GM12878 (cell line): ENCODE data around the gene MDM4. TPM values are rescaled to one million over a fixed set of nuclear protein-coding genes. Genes with fewer than 3 reads are reported as not detected.

Experiments used
- BMI1 ChIP-seq: fragments of 450-650 bp; IDR thresholded peaks from 2 replicates; pipeline ENCODE4 v1.6.1; 2016; ENCODE audit warnings: mild to moderate bottlenecking, moderate library complexity, borderline replicate concordance
- CHD1 ChIP-seq: IDR thresholded peaks from 2 replicates; pipeline ENCODE4 v1.6.1; 2012; ENCODE audit warnings: low read depth, low read length, improper control_type of control experiment
- CUX1 ChIP-seq: IDR thresholded peaks from 2 replicates; pipeline ENCODE4 v1.6.1; 2012; ENCODE audit warnings: improper control_type of control experiment, low read depth, low read length; ENCODE audit not compliant: insufficient replicate concordance
- FOXM1 ChIP-seq: IDR thresholded peaks from 2 replicates; pipeline ENCODE4 v1.6.1; 2012; ENCODE audit warnings: low read depth, mild to moderate bottlenecking, inconsistent platforms, low read length, moderate library complexity
- IRF3 ChIP-seq: fragments of 450-650 bp; IDR thresholded peaks from 2 replicates; pipeline ENCODE4 v1.6.1; 2014; ENCODE audit warnings: mild to moderate bottlenecking
- IRF4 ChIP-seq: IDR thresholded peaks from 2 replicates; pipeline ENCODE4 v1.6.1; 2011; ENCODE audit warnings: low read depth, low read length
- MEF2B ChIP-seq: fragments of 450-650 bp; IDR thresholded peaks from 2 replicates; pipeline ENCODE4 v1.6.1; 2018; ENCODE audit warnings: mild to moderate bottlenecking, moderate library complexity; ENCODE audit not compliant: partially characterized antibody, poor library complexity, severe bottlenecking
- MTA2 ChIP-seq: fragments of 450-650 bp; IDR thresholded peaks from 2 replicates; pipeline ENCODE4 v1.6.1; 2016; ENCODE audit warnings: low read depth, mild to moderate bottlenecking, moderate library complexity
- MXI1 ChIP-seq: fragments of 150-350 bp; IDR thresholded peaks from 2 replicates; pipeline ENCODE4 v1.6.1; 2011; ENCODE audit warnings: low read depth, mild to moderate bottlenecking, inconsistent platforms, low read length, improper control_type of control experiment
- NFIC ChIP-seq: IDR thresholded peaks from 2 replicates; pipeline ENCODE4 v1.6.1; 2012; ENCODE audit warnings: low read depth, mild to moderate bottlenecking, inconsistent platforms, low read length, moderate library complexity
- NFXL1 ChIP-seq: fragments of 450-650 bp; IDR thresholded peaks from 2 replicates; pipeline ENCODE4 v1.6.1; 2017; ENCODE audit warnings: antibody characterized with exemption, mild to moderate bottlenecking, borderline replicate concordance
- PAX5 ChIP-seq: IDR thresholded peaks from 2 replicates; pipeline ENCODE4 v1.6.1; 2011; ENCODE audit warnings: low read depth, low read length, borderline replicate concordance
- RAD51 ChIP-seq: fragments of 450-650 bp; IDR thresholded peaks from 2 replicates; pipeline ENCODE4 v1.6.1; 2016; ENCODE audit warnings: moderate library complexity, mild to moderate bottlenecking, inconsistent platforms
- RELB ChIP-seq: fragments of 450-650 bp; IDR thresholded peaks from 2 replicates; pipeline ENCODE4 v1.6.1; 2017; ENCODE audit warnings: low read depth, mild to moderate bottlenecking, moderate library complexity
- SPI1 ChIP-seq: IDR thresholded peaks from 2 replicates; pipeline ENCODE4 v1.6.1; 2011; ENCODE audit warnings: low read depth, mild to moderate bottlenecking, low read length, moderate library complexity, borderline replicate concordance; ENCODE audit not compliant: insufficient read depth
- SREBF2 ChIP-seq: IDR thresholded peaks from 2 replicates; pipeline ENCODE4 v1.6.1; 2012; ENCODE audit warnings: mild to moderate bottlenecking, low read length
- YBX1 ChIP-seq: fragments of 450-650 bp; IDR thresholded peaks from 2 replicates; pipeline ENCODE4 v1.6.1; 2016; ENCODE audit warnings: antibody characterized with exemption
- ZBED1 ChIP-seq: IDR thresholded peaks from 2 replicates; pipeline ENCODE4 v1.6.1; 2016; ENCODE audit warnings: borderline replicate concordance
- ZNF217 ChIP-seq: fragments of 450-650 bp; IDR thresholded peaks from 2 replicates; pipeline ENCODE4 v1.6.1; 2017; ENCODE audit warnings: antibody characterized with exemption, mild to moderate bottlenecking
- polyA plus RNA-seq, 11 experiments: library from polyadenylated mRNA; depleted of rRNA in 4 of 11; unstranded in 6 of 11; stranded (reverse) in 5 of 11; fragments of >200 nt; fragmentation: Nextera tagmentation in 4 of 11; fragmentation: Illumina TruSeq in 1 of 11; extraction: Ambion mirVana in 4 of 11; extraction: Trizol in 1 of 11; gene quantifications; 1 replicate in 1 of 11; 2 replicates in 10 of 11; pipeline versions ENCODE4 v1.2.1 to v1.2.3, GENCODE V29; 2011 to 2016; ENCODE audit warnings: inconsistent platforms in 2 of 11, missing spikeins in 2 of 11, low read depth in 1 of 11
- total RNA-seq, 4 experiments: library from RNA; depleted of rRNA in 3 of 4; stranded (reverse); fragments of >200 nt in 3 of 4; fragmentation: Illumina TruSeq in 1 of 4; extraction: Trizol in 1 of 4; gene quantifications; 2 replicates each; pipeline versions ENCODE4 v1.2.1 to v1.2.3, GENCODE V29; 2013 to 2021
- TF ChIP-seq, protein P1 (sequence below): fragments of 450-650 bp; formaldehyde crosslinking; IDR thresholded peaks from 2 replicates; pipeline ENCODE4 v1.4.0; 2020; ENCODE audit warnings: mild to moderate bottlenecking, moderate library complexity

Gene MDM4
- total and polyA plus RNA-seq, 10 of the 15 experiments (the other 5 are each of a cell fraction or from before 2014, with no cell fraction given): 2.5 to 74.4 (median 22.7) TPM

- TF ChIP-seq CUX1 (peak; percentile 50), FOXM1 (peak; percentile 87; the same call in 1 of the 2 replicates), MEF2B (peak; percentile 28), YBX1 (no peak), NFXL1 (no peak), NFIC (peak; percentile 88), ZNF217 (peak; percentile 86), IRF3 (no peak), ZBED1 (peak; percentile 39; the same call in 1 of the 2 replicates), RAD51 (0 out of 2 replicates have a peak, but pooled peaks have one; percentile 7), SREBF2 (no peak), BMI1 (peak; percentile 89), MTA2 (peak; percentile 99), MXI1 (peak; percentile 49; the same call in 1 of the 2 replicates), IRF4 (peak; percentile 91; the same call in 1 of the 2 replicates), PAX5 (peak; percentile 69; the same call in 1 of the 2 replicates), SPI1 (peak; percentile 98), RELB (peak; percentile 80; the same call in 1 of the 2 replicates), CHD1 (no peak)
- TF ChIP-seq, protein P1, sequence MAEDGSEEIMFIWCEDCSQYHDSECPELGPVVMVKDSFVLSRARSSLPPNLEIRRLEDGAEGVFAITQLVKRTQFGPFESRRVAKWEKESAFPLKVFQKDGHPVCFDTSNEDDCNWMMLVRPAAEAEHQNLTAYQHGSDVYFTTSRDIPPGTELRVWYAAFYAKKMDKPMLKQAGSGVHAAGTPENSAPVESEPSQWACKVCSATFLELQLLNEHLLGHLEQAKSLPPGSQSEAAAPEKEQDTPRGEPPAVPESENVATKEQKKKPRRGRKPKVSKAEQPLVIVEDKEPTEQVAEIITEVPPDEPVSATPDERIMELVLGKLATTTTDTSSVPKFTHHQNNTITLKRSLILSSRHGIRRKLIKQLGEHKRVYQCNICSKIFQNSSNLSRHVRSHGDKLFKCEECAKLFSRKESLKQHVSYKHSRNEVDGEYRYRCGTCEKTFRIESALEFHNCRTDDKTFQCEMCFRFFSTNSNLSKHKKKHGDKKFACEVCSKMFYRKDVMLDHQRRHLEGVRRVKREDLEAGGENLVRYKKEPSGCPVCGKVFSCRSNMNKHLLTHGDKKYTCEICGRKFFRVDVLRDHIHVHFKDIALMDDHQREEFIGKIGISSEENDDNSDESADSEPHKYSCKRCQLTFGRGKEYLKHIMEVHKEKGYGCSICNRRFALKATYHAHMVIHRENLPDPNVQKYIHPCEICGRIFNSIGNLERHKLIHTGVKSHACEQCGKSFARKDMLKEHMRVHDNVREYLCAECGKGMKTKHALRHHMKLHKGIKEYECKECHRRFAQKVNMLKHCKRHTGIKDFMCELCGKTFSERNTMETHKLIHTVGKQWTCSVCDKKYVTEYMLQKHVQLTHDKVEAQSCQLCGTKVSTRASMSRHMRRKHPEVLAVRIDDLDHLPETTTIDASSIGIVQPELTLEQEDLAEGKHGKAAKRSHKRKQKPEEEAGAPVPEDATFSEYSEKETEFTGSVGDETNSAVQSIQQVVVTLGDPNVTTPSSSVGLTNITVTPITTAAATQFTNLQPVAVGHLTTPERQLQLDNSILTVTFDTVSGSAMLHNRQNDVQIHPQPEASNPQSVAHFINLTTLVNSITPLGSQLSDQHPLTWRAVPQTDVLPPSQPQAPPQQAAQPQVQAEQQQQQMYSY: no peak
Observed at GRCh38 chr1:204530932-204531331, 14.7 kb downstream of the MDM4 start (continued).
